Thyroid gland (tissue), 4 donors: ENCODE data around the gene CNPPD1. TPM values are rescaled to one million over a fixed set of nuclear protein-coding genes. Genes with fewer than 3 reads are reported as not detected.

Source experiments
- DNase-seq, 2 donors: peaks; one replicate each; pipeline ENCODE4 v3.0.0-alpha.2; 2019
- H3K27ac ChIP-seq, 3 donors: fragments of 200-600 bp; sonication (generic); 1 replicate in 2 of 3; 2 replicates in 1 of 3; pipeline ENCODE4 v1.5.1; 2016 to 2019; ENCODE audit warnings: mild to moderate bottlenecking in 1 of 3, moderate library complexity in 1 of 3
- H3K27me3 ChIP-seq: fragments of 200-600 bp; sonication (generic); one replicate; pipeline ENCODE4 v1.5.1; 2019
- H3K36me3 ChIP-seq, 2 donors: fragments of 200-600 bp; sonication (generic); one replicate each; pipeline ENCODE4 v1.5.1; 2016 to 2019
- H3K4me1 ChIP-seq, 2 donors: fragments of 200-600 bp; sonication (generic); one replicate each; pipeline ENCODE4 v1.5.1; 2017 to 2019
- H3K4me3 ChIP-seq, 3 donors: fragments of 200-600 bp; sonication (generic); replicated peaks in 1 of 3; 1 replicate in 2 of 3; 2 replicates in 1 of 3; pipeline ENCODE4 v1.5.1; 2016; ENCODE audit warnings: mild to moderate bottlenecking in 1 of 3
- H3K9me3 ChIP-seq: fragments of 200-600 bp; sonication (generic); one replicate; pipeline ENCODE4 v1.5.1; 2017
- POLR2A ChIP-seq, 2 donors: fragments of 450-650 bp; IDR thresholded peaks; one replicate each; pipeline ENCODE4 v1.6.1; 2017; ENCODE audit warnings: antibody characterized with exemption in 2 of 2, mild to moderate bottlenecking in 2 of 2, moderate library complexity in 1 of 2
- WGBS, 2 donors: methylation state at CpG; one replicate each; pipeline ENCODE4 v1.1.5; 2017; 5-methylcytosine and 5-hydroxymethylcytosine counted together
- intact Hi-C: fragments of 100-400 bp; cut with DNase I; formaldehyde crosslinking; loops from one replicate; pipeline ENCODE4 v1.15.1; 2023
- total RNA-seq, 4 donors: library from RNA; depleted of rRNA; stranded (reverse); fragments of >200 nt; gene quantifications; one replicate each; pipeline ENCODE4 v1.2.3, GENCODE V29; 2016
- TF ChIP-seq, protein P1 (sequence below), 6 experiments: fragments of 200-600 bp in 3 of 6; fragments of 450-650 bp in 3 of 6; sonication (generic) in 3 of 6; IDR thresholded peaks; one replicate each; pipeline ENCODE4 v1.5.1; 2016 to 2019; ENCODE audit warnings: antibody characterized with exemption in 6 of 6, mild to moderate bottlenecking in 2 of 6, inconsistent platforms in 1 of 6, moderate library complexity in 1 of 6

Gene CNPPD1
- total RNA-seq, 4 donors from 2014 or later, result 48.2 to 115 (median 65.0) TPM

DNA sequence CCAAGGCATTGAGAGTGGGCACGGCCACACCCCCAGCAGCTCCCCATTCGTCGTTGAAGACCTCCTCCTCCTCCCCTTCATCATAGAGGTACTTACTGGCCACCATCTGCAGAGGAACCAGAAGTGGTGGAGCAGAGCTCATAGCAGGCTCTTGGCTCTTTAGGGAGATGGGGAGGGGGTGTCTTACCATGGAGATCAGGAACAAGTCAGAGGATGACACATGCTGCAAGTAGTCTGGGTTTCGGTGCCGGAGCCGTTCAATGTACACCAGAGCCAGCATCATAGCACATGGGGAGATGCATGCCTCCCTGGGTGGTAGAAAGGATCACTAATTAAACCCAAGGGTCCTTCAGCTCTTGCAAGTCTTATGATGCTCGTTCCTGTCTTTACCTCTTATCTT lies 1.9 kb downstream of the CNPPD1 start:
- H3K36me3 ChIP-seq, result peaks cover 30 to 33% of the 10 kb centered on the region in 2 donors
- DNase-seq, result no peak
- H3K4me1 ChIP-seq, result peaks cover 21 to 34% of the 10 kb centered on the region in 2 donors
- intact Hi-C loops, result loop anchor here (5.0 kb wide), 1 partner anchor 38 kb away; no protein-coding TSS in a partner anchor
- no peak overlapping the region for H3K4me3 ChIP-seq
- no peaks in the 10 kb centered on the region for H3K9me3 ChIP-seq
- no peaks in the 10 kb centered on the region for H3K27me3 ChIP-seq
- WGBS, 2 donors, result 91 to 96% methylated on average over 7 of the region's 7 CpGs
- TF ChIP-seq POLR2A (IDR thresholded peaks at IDR 0.05), result no peak
- TF ChIP-seq, protein P1, sequence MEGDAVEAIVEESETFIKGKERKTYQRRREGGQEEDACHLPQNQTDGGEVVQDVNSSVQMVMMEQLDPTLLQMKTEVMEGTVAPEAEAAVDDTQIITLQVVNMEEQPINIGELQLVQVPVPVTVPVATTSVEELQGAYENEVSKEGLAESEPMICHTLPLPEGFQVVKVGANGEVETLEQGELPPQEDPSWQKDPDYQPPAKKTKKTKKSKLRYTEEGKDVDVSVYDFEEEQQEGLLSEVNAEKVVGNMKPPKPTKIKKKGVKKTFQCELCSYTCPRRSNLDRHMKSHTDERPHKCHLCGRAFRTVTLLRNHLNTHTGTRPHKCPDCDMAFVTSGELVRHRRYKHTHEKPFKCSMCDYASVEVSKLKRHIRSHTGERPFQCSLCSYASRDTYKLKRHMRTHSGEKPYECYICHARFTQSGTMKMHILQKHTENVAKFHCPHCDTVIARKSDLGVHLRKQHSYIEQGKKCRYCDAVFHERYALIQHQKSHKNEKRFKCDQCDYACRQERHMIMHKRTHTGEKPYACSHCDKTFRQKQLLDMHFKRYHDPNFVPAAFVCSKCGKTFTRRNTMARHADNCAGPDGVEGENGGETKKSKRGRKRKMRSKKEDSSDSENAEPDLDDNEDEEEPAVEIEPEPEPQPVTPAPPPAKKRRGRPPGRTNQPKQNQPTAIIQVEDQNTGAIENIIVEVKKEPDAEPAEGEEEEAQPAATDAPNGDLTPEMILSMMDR (IDR thresholded peaks at IDR 0.05), result no peak
- no peak overlapping the region for H3K27ac ChIP-seq

DNA sequence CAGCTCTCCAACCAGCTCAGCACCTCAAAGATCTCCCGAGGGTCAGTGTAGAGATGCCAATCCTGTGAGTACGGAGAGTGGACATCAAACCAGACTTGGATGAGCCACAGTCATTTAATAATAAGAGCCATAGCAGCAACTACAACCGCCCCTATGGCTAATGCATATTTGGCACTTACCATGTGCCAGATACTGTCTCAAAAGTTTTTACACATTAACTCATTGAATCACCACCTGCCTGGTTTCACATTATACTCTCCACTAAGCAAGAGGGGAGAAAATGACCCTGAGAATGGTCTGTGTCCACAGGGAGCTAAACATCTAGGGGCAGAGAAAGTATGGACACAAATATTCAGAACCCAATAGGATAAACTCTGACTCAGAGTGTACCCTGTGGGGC lies 2.6 kb downstream of the CNPPD1 start:
- Histone ChIP-seq H3K27me3 (no peaks in the 10 kb centered on the region), H3K4me1 (peaks cover 16 to 27% of the 10 kb centered on the region in 2 donors), H3K9me3 (no peaks in the 10 kb centered on the region), H3K36me3 (peaks cover 30% of the 10 kb centered on the region in 2 donors), H3K4me3 (no peak overlapping the region), H3K27ac (no peak overlapping the region)
- TF ChIP-seq, protein P1 (IDR thresholded peaks at IDR 0.05), result no peak
- TF ChIP-seq POLR2A (IDR thresholded peaks at IDR 0.05), result no peak
- WGBS, 2 donors, result 97% methylated on average over 3 of the region's 3 CpGs
- intact Hi-C loops, result no loop called here
- DNase-seq, result no peak

DNA sequence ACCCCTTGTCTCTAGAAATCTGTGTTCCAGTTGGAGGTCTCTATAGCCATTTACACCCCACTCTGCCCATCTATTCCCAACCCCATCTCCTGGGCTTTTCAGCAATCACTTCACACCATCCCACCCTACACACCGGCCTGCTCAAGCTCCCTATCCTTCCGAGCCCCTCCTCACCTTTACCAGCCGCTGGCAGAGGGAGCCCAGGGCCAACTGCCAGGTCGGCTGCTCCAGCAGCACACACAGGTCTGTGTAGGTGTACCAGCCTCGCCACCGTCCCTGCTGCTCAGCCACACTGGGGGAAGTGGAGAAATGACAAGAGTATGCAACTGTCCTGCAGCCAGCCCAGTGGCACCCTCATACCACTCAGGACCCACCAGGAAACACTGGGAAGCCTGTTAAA lies 3.5 kb downstream of the CNPPD1 start:
- Histone ChIP-seq H3K4me3 (no peak overlapping the region), H3K27me3 (no peaks in the 10 kb centered on the region), H3K27ac (no peak overlapping the region), H3K9me3 (no peaks in the 10 kb centered on the region), H3K4me1 (peaks cover 9 to 22% of the 10 kb centered on the region in 2 donors), H3K36me3 (peaks cover 30% of the 10 kb centered on the region in 2 donors)
- intact Hi-C loops, result no loop called here
- no peak for TF ChIP-seq POLR2A (IDR thresholded peaks at IDR 0.05)
- TF ChIP-seq, protein P1 (IDR thresholded peaks at IDR 0.05), result no peak
- DNase-seq, result no peak
- 93 to 99% methylated on average over 6 of the region's 6 CpGs for WGBS, 2 donors

DNA sequence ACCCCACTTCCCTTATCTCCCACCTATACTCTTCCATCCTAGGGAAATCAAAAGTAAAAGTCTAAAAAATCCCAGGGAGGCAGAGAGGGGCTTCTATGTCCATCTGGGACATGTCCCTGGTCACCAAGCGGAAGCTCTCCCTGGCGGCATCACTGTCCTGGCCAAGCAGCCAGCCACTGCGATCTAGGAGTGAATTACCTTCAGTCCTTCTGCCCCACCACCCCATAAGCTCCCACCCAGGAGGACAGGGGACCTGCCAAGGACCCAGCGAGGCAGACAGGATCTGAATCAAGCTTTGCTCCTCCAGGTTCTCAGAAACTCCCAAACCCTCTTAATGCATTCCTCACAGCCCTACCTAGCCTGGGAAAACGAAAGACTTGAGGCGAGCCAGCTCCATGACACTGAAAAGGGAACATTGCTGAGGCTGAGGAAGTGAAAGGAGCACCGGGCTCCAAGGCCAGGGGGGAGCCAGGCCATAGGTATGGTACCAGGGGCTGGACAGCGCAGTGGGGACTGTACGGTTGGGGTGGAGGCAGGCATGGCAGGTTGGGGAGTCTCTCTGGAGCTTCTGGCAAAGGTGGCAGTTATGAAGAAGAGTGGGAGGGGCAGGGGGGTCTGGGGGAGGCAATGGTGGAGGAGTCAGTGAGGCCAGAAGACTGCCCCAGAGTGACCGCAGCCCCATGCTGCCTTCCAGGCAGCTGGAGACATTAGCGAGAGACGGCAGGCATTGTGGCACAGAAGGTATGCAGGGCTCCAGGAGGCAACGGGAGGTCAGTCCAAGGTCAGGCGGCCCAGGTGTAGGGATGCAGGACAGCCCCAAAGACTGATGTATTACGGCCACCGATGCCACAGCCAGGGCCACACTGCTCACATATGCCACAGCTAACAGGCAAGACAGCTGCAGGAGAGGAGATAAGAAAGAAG lies 4.2 kb downstream of the CNPPD1 start:
- H3K27ac ChIP-seq, result peak overlapping the region in 2 of 3 donors; percentile 44 to 59
- H3K4me1 ChIP-seq, result peaks cover 9 to 22% of the 10 kb centered on the region in 2 donors
- no peak overlapping the region for H3K4me3 ChIP-seq
- DNase-seq, result no peak
- peaks cover 30% of the 10 kb centered on the region in 2 donors for H3K36me3 ChIP-seq
- no peaks in the 10 kb centered on the region for H3K9me3 ChIP-seq
- TF ChIP-seq POLR2A (IDR thresholded peaks at IDR 0.05), result no peak
- TF ChIP-seq, protein P1 (IDR thresholded peaks at IDR 0.05), result no peak
- no peaks in the 10 kb centered on the region for H3K27me3 ChIP-seq
- intact Hi-C loops, result no loop called here
- 89 to 90% methylated on average over 16 of the region's 16 CpGs for WGBS, 2 donors

DNA sequence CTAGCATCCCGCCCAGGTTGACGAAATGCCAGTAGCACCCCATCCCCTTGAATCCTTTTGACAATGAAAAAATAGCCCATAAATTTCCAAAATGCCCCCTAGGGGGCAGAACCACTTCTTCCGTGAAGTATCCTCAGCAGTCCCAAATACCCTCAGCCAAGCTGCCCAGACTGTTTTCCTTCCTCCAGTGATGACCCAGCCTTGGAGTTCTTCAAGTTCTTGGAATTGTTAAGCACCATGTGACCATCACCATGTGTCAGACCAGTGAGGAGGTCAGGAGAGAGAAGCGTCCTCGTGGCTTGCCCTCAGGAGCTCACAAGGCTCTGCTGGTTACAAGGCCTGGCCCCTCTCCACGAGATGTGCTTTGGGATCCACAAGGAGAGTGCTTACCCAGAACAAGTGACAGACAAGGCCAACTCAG lies 5.5 kb downstream of the CNPPD1 start:
- H3K27ac ChIP-seq, result peak overlapping the region; percentile 44 to 67 (median 59)
- 39 to 49% methylated on average over 6 of the region's 6 CpGs for WGBS, 2 donors
- H3K4me3 ChIP-seq, result no peak overlapping the region
- peak; percentile 43 to 52 for DNase-seq
- H3K9me3 ChIP-seq, result no peaks in the 10 kb centered on the region
- H3K36me3 ChIP-seq, result peaks cover 30% of the 10 kb centered on the region in 2 donors
- intact Hi-C loops, result no loop called here
- H3K4me1 ChIP-seq, result peaks cover 9 to 22% of the 10 kb centered on the region in 2 donors
- TF ChIP-seq, protein P1 (IDR thresholded peaks at IDR 0.05), result peak; percentile 52 to 66 (median 60)
- TF ChIP-seq POLR2A (IDR thresholded peaks at IDR 0.05), result no peak
- no peaks in the 10 kb centered on the region for H3K27me3 ChIP-seq
